Endodermal cell (in vitro differentiated cells): ENCODE results near the gene MTFR1L. TPM values are rescaled to one million over a fixed set of nuclear protein-coding genes. Genes with fewer than 3 reads are reported as not detected.

Experiments
- DNase-seq: peaks from one replicate; pipeline ENCODE4 v3.0.0-alpha.2; 2017
- H3K27ac ChIP-seq: 2 replicates; pipeline ENCODE4 v1.5.1; 2013; ENCODE audit warnings: mild to moderate bottlenecking, low read depth, low read length, moderate library complexity
- H3K27me3 ChIP-seq: 2 replicates; pipeline ENCODE4 v1.6.1; 2013; ENCODE audit warnings: mild to moderate bottlenecking, low read length, moderate library complexity; ENCODE audit not compliant: insufficient read depth, control insufficient read depth, poor library complexity, severe bottlenecking
- H3K36me3 ChIP-seq: 2 replicates; pipeline ENCODE4 v1.7.0; 2013; ENCODE audit warnings: mild to moderate bottlenecking, low read length, moderate library complexity; ENCODE audit not compliant: control insufficient read depth, insufficient read depth
- H3K4me1 ChIP-seq: one replicate; pipeline ENCODE4 v1.7.0; 2013; ENCODE audit warnings: low read length; ENCODE audit not compliant: control insufficient read depth, insufficient read depth
- H3K4me3 ChIP-seq: 2 replicates; pipeline ENCODE4 v1.5.1; 2013; ENCODE audit warnings: mild to moderate bottlenecking, low read length, moderate library complexity
- H3K9ac ChIP-seq: 2 replicates; pipeline ENCODE4 v1.6.1; 2013; ENCODE audit warnings: mild to moderate bottlenecking, low read length, moderate library complexity; ENCODE audit not compliant: poor library complexity, severe bottlenecking; ENCODE audit errors: extremely low read depth
- H3K9me3 ChIP-seq: 2 replicates; pipeline ENCODE4 v1.6.1; 2013; ENCODE audit warnings: mild to moderate bottlenecking, low read length, moderate library complexity; ENCODE audit not compliant: control insufficient read depth
- H3K27ac Mint-ChIP-seq: 2 replicates; pipeline ENCODE4 v1.8.0; 2020; ENCODE audit warnings: mixed read lengths
- H3K27me3 Mint-ChIP-seq: 2 replicates; pipeline ENCODE4 v1.8.0; 2021; ENCODE audit warnings: mild to moderate bottlenecking, mixed read lengths; ENCODE audit not compliant: insufficient read depth
- H3K36me3 Mint-ChIP-seq: 2 replicates; pipeline ENCODE4 v1.8.0; 2020; ENCODE audit warnings: low read depth, mixed read lengths
- H3K4me1 Mint-ChIP-seq: 2 replicates; pipeline ENCODE4 v1.8.0; 2020; ENCODE audit warnings: mixed read lengths
- H3K4me3 Mint-ChIP-seq: 2 replicates; pipeline ENCODE4 v1.8.0; 2020; ENCODE audit warnings: mild to moderate bottlenecking, moderate library complexity, mixed read lengths
- H3K9me3 Mint-ChIP-seq: 2 replicates; pipeline ENCODE4 v1.8.0; 2020; ENCODE audit warnings: mild to moderate bottlenecking, mixed read lengths
- CTCF ChIP-seq: fragments of 200-600 bp; sonication (generic); conservative IDR thresholded peaks from 2 replicates; pipeline ENCODE4 v1.5.0; 2021; ENCODE audit warnings: antibody characterized with exemption, mild to moderate bottlenecking
- WGBS, 2 experiments: methylation state at CpG; one replicate each; pipeline versions ENCODE4 v1.1.5 to v1.1.7; 2013; ENCODE audit warnings: missing lambda C conversion rate in 2 of 2, mixed read lengths in 1 of 2; ENCODE audit not compliant: insufficient coverage in 1 of 2, insufficient read length in 1 of 2; 5-methylcytosine and 5-hydroxymethylcytosine counted together
- total RNA-seq, 2 donors: library from RNA; stranded (reverse); fragmentation: NEBNext Ultra II Directional in 1 of 2; extraction: Animal tissue kit (Norgen Biotek cat#: 25700) in 1 of 2; gene quantifications; 2 replicates in 1 of 2; 3 replicates in 1 of 2; pipeline ENCODE4 v1.2.1, GENCODE V29; 2021

The MTFR1L gene
- total RNA-seq, 2 donors from 2014 or later, result 31.6 to 36.2 TPM

- Histone ChIP-seq H3K27ac (no peak overlapping the region), H3K4me3 (no peak overlapping the region), H3K27me3 (no peaks in the 10 kb centered on the region), H3K4me1 (peaks cover 3% of the 10 kb centered on the region), H3K9me3 (no peaks in the 10 kb centered on the region), H3K9ac (no peak overlapping the region), H3K36me3 (no peaks in the 10 kb centered on the region)
- H3K9me3 Mint-ChIP-seq, result no peaks in the 10 kb centered on the region
- no peak for TF ChIP-seq CTCF
- 90% methylated on average over 2 of the region's 2 CpGs; no CpG with 5 or more reads in 1 of the 2 experiments for WGBS, 2 experiments
- no peak overlapping the region for H3K4me3 Mint-ChIP-seq
- no peak for DNase-seq
- H3K27me3 Mint-ChIP-seq, result peaks cover 23% of the 10 kb centered on the region
- H3K27ac Mint-ChIP-seq, result peak overlapping the region; percentile 88
- peaks cover 9% of the 10 kb centered on the region for H3K4me1 Mint-ChIP-seq
- no peaks in the 10 kb centered on the region for H3K36me3 Mint-ChIP-seq
Measured at GRCh38 chr1:25876693-25877077, 56.9 kb downstream of the MTFR1L start.

GRCh38 chr1:25877155-25877554 lies 57.4 kb downstream of the MTFR1L start:
- no peak for DNase-seq
- H3K4me3 Mint-ChIP-seq, result no peak overlapping the region
- 98 to 100% methylated on average over 1 to 2 of the region's 2 CpGs for WGBS, 2 experiments
- TF ChIP-seq CTCF, result no peak
- H3K36me3 Mint-ChIP-seq, result no peaks in the 10 kb centered on the region
- peaks cover 3% of the 10 kb centered on the region for H3K4me1 ChIP-seq
- no peaks in the 10 kb centered on the region for H3K36me3 ChIP-seq
- no peak overlapping the region for H3K4me3 ChIP-seq
- no peaks in the 10 kb centered on the region for H3K27me3 ChIP-seq
- peaks cover 23% of the 10 kb centered on the region for H3K27me3 Mint-ChIP-seq
- no peak overlapping the region for H3K9ac ChIP-seq
- no peak overlapping the region for H3K27ac Mint-ChIP-seq
- no peaks in the 10 kb centered on the region for H3K9me3 Mint-ChIP-seq
- peaks cover 9% of the 10 kb centered on the region for H3K4me1 Mint-ChIP-seq
- no peaks in the 10 kb centered on the region for H3K9me3 ChIP-seq
- no peak overlapping the region for H3K27ac ChIP-seq

- Histone ChIP-seq H3K27ac (no peak overlapping the region), H3K9ac (no peak overlapping the region), H3K4me3 (no peak overlapping the region), H3K36me3 (no peaks in the 10 kb centered on the region), H3K27me3 (no peaks in the 10 kb centered on the region), H3K4me1 (peaks cover 3% of the 10 kb centered on the region), H3K9me3 (no peaks in the 10 kb centered on the region)
- Mint-ChIP-seq H3K27me3 (peaks cover 23% of the 10 kb centered on the region), H3K4me3 (no peak overlapping the region), H3K4me1 (peaks cover 9% of the 10 kb centered on the region), H3K36me3 (no peaks in the 10 kb centered on the region), H3K27ac (no peak overlapping the region), H3K9me3 (no peaks in the 10 kb centered on the region)
- WGBS, 2 experiments, result 85 to 95% methylated on average over 3 to 5 of the region's 5 CpGs
- no peak for DNase-seq
- no peak for TF ChIP-seq CTCF
Measured at GRCh38 chr1:25878690-25879089, 58.9 kb downstream of the MTFR1L start.
